ENCODE measurements around the gene ZFR.

Gene ZFR

GRCh38 chr5:32458880-32459495 lies 14.4 kb upstream of the ZFR start:
- WGBS (ENCODE audit: extremely low coverage, insufficient coverage, insufficient read length) = no CpG with 5 or more reads among the region's 5 CpGs
- H2BK120ac ChIP-seq (ENCODE audit: insufficient read depth, low read length, poor library complexity) = no peak overlapping the region
- no peaks in the 10 kb centered on the region for H3K27me3 ChIP-seq (ENCODE audit: insufficient read depth, low read length)
- H3K36me3 ChIP-seq (ENCODE audit: control insufficient read depth in 1 of 2, insufficient read depth in 2 of 2, low read length in 2 of 2) = no peaks in the 10 kb centered on the region
- H3K79me1 ChIP-seq (ENCODE audit: low read length) = no peaks in the 10 kb centered on the region
- no peak overlapping the region for H3K23ac ChIP-seq (ENCODE audit: low read length)
- H3K9me3 ChIP-seq (ENCODE audit: insufficient read depth, low read depth, low read length) = peaks cover 4% of the 10 kb centered on the region
- H4K91ac ChIP-seq (ENCODE audit: low read depth, low read length) = no peak overlapping the region
- H3K9ac ChIP-seq (ENCODE audit: low read length) = no peak overlapping the region
- H2BK5ac ChIP-seq (ENCODE audit: low read depth, low read length, poor library complexity) = no peak overlapping the region
- no peak overlapping the region for H3K27ac ChIP-seq (ENCODE audit: low read depth, low read length)
- no peak overlapping the region for H3K4me3 ChIP-seq (ENCODE audit: low read depth, low read length)
- no peaks in the 10 kb centered on the region for H3K79me2 ChIP-seq (ENCODE audit: control insufficient read depth, insufficient read depth, low read length, poor library complexity)
- no peak overlapping the region for H3K4me2 ChIP-seq (ENCODE audit: low read length)
- no peak overlapping the region for H3K4ac ChIP-seq (ENCODE audit: low read depth, low read length)
- H3K18ac ChIP-seq (ENCODE audit: low read length) = no peak overlapping the region
- no peak overlapping the region for H2AFZ ChIP-seq (ENCODE audit: insufficient read depth, low read length, poor library complexity)
- H3K14ac ChIP-seq (ENCODE audit: low read length) = no peak overlapping the region
- DNase-seq = peak in 1 of 2 donors; percentile 43
- no peak overlapping the region for H2AK5ac ChIP-seq (ENCODE audit: low read length)
- H3K4me1 ChIP-seq (ENCODE audit: control insufficient read depth in 1 of 2, insufficient read depth in 2 of 2, low read length in 2 of 2) = no peaks in the 10 kb centered on the region
- H4K12ac ChIP-seq (ENCODE audit: low read depth, low read length) = no peak overlapping the region
- no peak overlapping the region for H4K8ac ChIP-seq (ENCODE audit: low read depth, low read length)
- H2BK12ac ChIP-seq (ENCODE audit: low read length) = no peak overlapping the region

- Histone ChIP-seq H3K79me2 (ENCODE audit: control insufficient read depth, insufficient read depth, low read length, poor library complexity) (no peaks in the 10 kb centered on the region), H4K8ac (ENCODE audit: low read depth, low read length) (no peak overlapping the region), H3K4me2 (ENCODE audit: low read length) (no peak overlapping the region), H3K4me3 (ENCODE audit: low read depth, low read length) (no peak overlapping the region), H2BK120ac (ENCODE audit: insufficient read depth, low read length, poor library complexity) (no peak overlapping the region), H4K91ac (ENCODE audit: low read depth, low read length) (no peak overlapping the region), H3K4me1 (ENCODE audit: control insufficient read depth in 1 of 2, insufficient read depth in 2 of 2, low read length in 2 of 2) (no peaks in the 10 kb centered on the region), H3K18ac (ENCODE audit: low read length) (no peak overlapping the region), H2BK12ac (ENCODE audit: low read length) (no peak overlapping the region), H3K79me1 (ENCODE audit: low read length) (no peaks in the 10 kb centered on the region), H4K12ac (ENCODE audit: low read depth, low read length) (no peak overlapping the region), H2BK5ac (ENCODE audit: low read depth, low read length, poor library complexity) (no peak overlapping the region), H2AFZ (ENCODE audit: insufficient read depth, low read length, poor library complexity) (no peak overlapping the region), H3K27me3 (ENCODE audit: insufficient read depth, low read length) (no peaks in the 10 kb centered on the region), H3K4ac (ENCODE audit: low read depth, low read length) (no peak overlapping the region), H3K9ac (ENCODE audit: low read length) (no peak overlapping the region), H3K36me3 (ENCODE audit: control insufficient read depth in 1 of 2, insufficient read depth in 2 of 2, low read length in 2 of 2) (no peaks in the 10 kb centered on the region), H3K23ac (ENCODE audit: low read length) (no peak overlapping the region), H3K27ac (ENCODE audit: low read depth, low read length) (no peak overlapping the region), H3K9me3 (ENCODE audit: insufficient read depth, low read depth, low read length) (peaks cover 4% of the 10 kb centered on the region), H3K14ac (ENCODE audit: low read length) (no peak overlapping the region), H2AK5ac (ENCODE audit: low read length) (no peak overlapping the region)
- no CpG with 5 or more reads among the region's 6 CpGs for WGBS (ENCODE audit: extremely low coverage, insufficient coverage, insufficient read length)
- DNase-seq = peak; percentile 68 to 80
These were observed 10.8 kb upstream of the ZFR start for GRCh38 chr5:32455311-32455710.

DNA sequence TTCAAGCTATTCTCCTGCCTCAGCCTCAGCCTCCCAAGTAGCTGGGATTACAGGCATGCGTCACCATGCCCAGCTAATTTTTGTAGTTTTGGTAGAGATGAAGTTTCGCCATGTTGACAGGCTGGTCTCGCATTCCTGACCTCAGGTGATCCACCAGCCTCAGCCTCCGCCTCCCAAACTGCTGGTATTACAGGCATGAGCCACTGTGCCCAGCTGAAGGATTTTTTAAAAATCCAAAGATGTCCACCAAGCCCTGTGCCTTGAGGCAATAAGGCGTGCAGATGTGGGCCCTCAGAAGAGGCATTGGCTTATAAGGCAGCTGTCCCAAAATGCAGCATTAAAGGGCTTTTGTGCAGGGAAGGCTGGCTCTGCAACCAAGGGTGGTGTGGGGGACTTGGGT lies 10.3 kb upstream of the ZFR start:
- H3K4ac ChIP-seq (ENCODE audit: low read depth, low read length) = no peak overlapping the region
- H4K8ac ChIP-seq (ENCODE audit: low read depth, low read length) = no peak overlapping the region
- no peak overlapping the region for H3K4me3 ChIP-seq (ENCODE audit: low read depth, low read length)
- no peak overlapping the region for H2BK120ac ChIP-seq (ENCODE audit: insufficient read depth, low read length, poor library complexity)
- no peak overlapping the region for H2BK12ac ChIP-seq (ENCODE audit: low read length)
- no peak overlapping the region for H3K9ac ChIP-seq (ENCODE audit: low read length)
- no peak overlapping the region for H3K27ac ChIP-seq (ENCODE audit: low read depth, low read length)
- H2BK5ac ChIP-seq (ENCODE audit: low read depth, low read length, poor library complexity) = no peak overlapping the region
- no peak overlapping the region for H3K14ac ChIP-seq (ENCODE audit: low read length)
- no peaks in the 10 kb centered on the region for H3K79me1 ChIP-seq (ENCODE audit: low read length)
- no peaks in the 10 kb centered on the region for H3K79me2 ChIP-seq (ENCODE audit: control insufficient read depth, insufficient read depth, low read length, poor library complexity)
- no peak overlapping the region for H4K91ac ChIP-seq (ENCODE audit: low read depth, low read length)
- H3K4me2 ChIP-seq (ENCODE audit: low read length) = no peak overlapping the region
- whole genome bisulfite sequencing (ENCODE audit: extremely low coverage, insufficient coverage, insufficient read length) = no CpG with 5 or more reads among the region's 5 CpGs
- H3K9me3 ChIP-seq (ENCODE audit: insufficient read depth, low read depth, low read length) = peaks cover 4% of the 10 kb centered on the region
- H2AK5ac ChIP-seq (ENCODE audit: low read length) = no peak overlapping the region
- H3K27me3 ChIP-seq (ENCODE audit: insufficient read depth, low read length) = no peaks in the 10 kb centered on the region
- H3K23ac ChIP-seq (ENCODE audit: low read length) = no peak overlapping the region
- no peaks in the 10 kb centered on the region for H3K36me3 ChIP-seq (ENCODE audit: control insufficient read depth in 1 of 2, insufficient read depth in 2 of 2, low read length in 2 of 2)
- no peak overlapping the region for H4K12ac ChIP-seq (ENCODE audit: low read depth, low read length)
- H2AFZ ChIP-seq (ENCODE audit: insufficient read depth, low read length, poor library complexity) = no peak overlapping the region
- H3K18ac ChIP-seq (ENCODE audit: low read length) = no peak overlapping the region
- H3K4me1 ChIP-seq (ENCODE audit: control insufficient read depth in 1 of 2, insufficient read depth in 2 of 2, low read length in 2 of 2) = no peaks in the 10 kb centered on the region
- peak; percentile 95 to 98 for DNase-seq

GRCh38 chr5:32453916-32454315 lies 9.4 kb upstream of the ZFR start:
- Histone ChIP-seq H3K27ac (ENCODE audit: low read depth, low read length) (no peak overlapping the region), H2AK5ac (ENCODE audit: low read length) (no peak overlapping the region), H3K27me3 (ENCODE audit: insufficient read depth, low read length) (no peaks in the 10 kb centered on the region), H3K4ac (ENCODE audit: low read depth, low read length) (no peak overlapping the region), H3K14ac (ENCODE audit: low read length) (no peak overlapping the region), H2AFZ (ENCODE audit: insufficient read depth, low read length, poor library complexity) (no peak overlapping the region), H3K23ac (ENCODE audit: low read length) (no peak overlapping the region), H2BK5ac (ENCODE audit: low read depth, low read length, poor library complexity) (no peak overlapping the region), H3K36me3 (ENCODE audit: control insufficient read depth in 1 of 2, insufficient read depth in 2 of 2, low read length in 2 of 2) (no peaks in the 10 kb centered on the region), H3K4me3 (ENCODE audit: low read depth, low read length) (no peak overlapping the region), H3K18ac (ENCODE audit: low read length) (no peak overlapping the region), H3K4me2 (ENCODE audit: low read length) (no peak overlapping the region), H4K8ac (ENCODE audit: low read depth, low read length) (no peak overlapping the region), H4K12ac (ENCODE audit: low read depth, low read length) (no peak overlapping the region), H3K79me1 (ENCODE audit: low read length) (no peaks in the 10 kb centered on the region), H2BK12ac (ENCODE audit: low read length) (no peak overlapping the region), H3K79me2 (ENCODE audit: control insufficient read depth, insufficient read depth, low read length, poor library complexity) (no peaks in the 10 kb centered on the region), H3K4me1 (ENCODE audit: control insufficient read depth in 1 of 2, insufficient read depth in 2 of 2, low read length in 2 of 2) (no peaks in the 10 kb centered on the region), H4K91ac (ENCODE audit: low read depth, low read length) (no peak overlapping the region), H2BK120ac (ENCODE audit: insufficient read depth, low read length, poor library complexity) (no peak overlapping the region), H3K9me3 (ENCODE audit: insufficient read depth, low read depth, low read length) (peaks cover 4% of the 10 kb centered on the region), H3K9ac (ENCODE audit: low read length) (no peak overlapping the region)
- WGBS (ENCODE audit: extremely low coverage, insufficient coverage, insufficient read length) = no CpG with 5 or more reads among the region's 5 CpGs
- peak; percentile 75 to 84 for DNase-seq
